GM21423 (cell line): ENCODE data around the gene MIB1.

Experiments
- ATAC-seq: cut with Tn5 transposase; IDR thresholded peaks from one replicate; pipeline ENCODE4 v1.9.1; 2021; ENCODE audit warnings: mild to moderate bottlenecking, moderate library complexity; ENCODE audit not compliant: unreplicated experiment

Gene MIB1

GRCh38 chr18:21865043-21865442 is 124.5 kb downstream of the MIB1 start:
- no peak for ATAC-seq

GRCh38 chr18:21868770-21869169 is 128.2 kb downstream of the MIB1 start:
- ATAC-seq, result no peak

GRCh38 chr18:21889570-21889969 is 149.0 kb downstream of the MIB1 start:
- ATAC-seq, result no peak

- no peak for ATAC-seq
These were observed 154.2 kb downstream of the MIB1 start for GRCh38 chr18:21894619-21895367.

GRCh38 chr18:21896732-21897336 is 156.2 kb downstream of the MIB1 start:
- no peak for ATAC-seq

- peak; percentile 67 for ATAC-seq
These were observed 157.2 kb downstream of the MIB1 start for GRCh38 chr18:21897811-21898210.

- ATAC-seq, result no peak
These were observed 160.2 kb downstream of the MIB1 start for GRCh38 chr18:21900605-21901352.

GRCh38 chr18:21901423-21901945 is 160.9 kb downstream of the MIB1 start:
- no peak for ATAC-seq

GRCh38 chr18:21903709-21904108 is 163.1 kb downstream of the MIB1 start:
- ATAC-seq, result no peak

- no peak for ATAC-seq
These were observed 164.3 kb downstream of the MIB1 start for GRCh38 chr18:21904856-21905255.

- no peak for ATAC-seq
These were observed 166.9 kb downstream of the MIB1 start for GRCh38 chr18:21907451-21907850.

- ATAC-seq, result no peak
These were observed 168.1 kb downstream of the MIB1 start for GRCh38 chr18:21908711-21909110.

GRCh38 chr18:21910906-21911305 is 170.3 kb downstream of the MIB1 start:
- no peak for ATAC-seq

GRCh38 chr18:21911551-21911950 is 171.0 kb downstream of the MIB1 start:
- no peak for ATAC-seq

GRCh38 chr18:21912339-21913239 is 172.0 kb downstream of the MIB1 start:
- no peak for ATAC-seq

- no peak for ATAC-seq
These were observed 174.2 kb downstream of the MIB1 start for GRCh38 chr18:21914739-21915319.

- no peak for ATAC-seq
These were observed 175.0 kb downstream of the MIB1 start for GRCh38 chr18:21915546-21915945.

GRCh38 chr18:21916594-21916993 is 176.0 kb downstream of the MIB1 start:
- ATAC-seq, result no peak

- ATAC-seq, result no peak
These were observed 178.1 kb downstream of the MIB1 start for GRCh38 chr18:21918693-21919092.
